DND-41 (cell line): ENCODE results near the gene GTF2F2.

Experiments used
- ATAC-seq: fragments of 200-7000 bp; cut with Tn5 transposase; 3 replicates; pipeline ENCODE4 v1.9.1; 2021; ENCODE audit warnings: low read depth; ENCODE audit not compliant: insufficient read depth
- DNase-seq: peaks from one replicate; pipeline ENCODE4 v3.0.0-alpha.2; 2020
- H2AFZ ChIP-seq: 2 replicates; pipeline ENCODE4 v1.6.0; 2012; ENCODE audit warnings: low read depth, low read length
- H3K27ac ChIP-seq: 2 replicates; pipeline ENCODE4 v1.5.1; 2012; ENCODE audit warnings: low read length, inconsistent platforms
- H3K27me3 ChIP-seq: fragments of 200-600 bp; sonication (generic); 2 replicates; pipeline ENCODE4 v1.6.0; 2012; ENCODE audit warnings: low read length, mild to moderate bottlenecking, inconsistent platforms; ENCODE audit not compliant: insufficient read depth, poor library complexity
- H3K36me3 ChIP-seq: 2 replicates; pipeline ENCODE4 v1.5.1; 2012; ENCODE audit warnings: low read length, inconsistent platforms; ENCODE audit not compliant: insufficient read depth
- H3K4me1 ChIP-seq: 2 replicates; pipeline ENCODE4 v1.5.1; 2012; ENCODE audit warnings: mild to moderate bottlenecking, low read length; ENCODE audit not compliant: insufficient read depth
- H3K4me2 ChIP-seq: 2 replicates; pipeline ENCODE4 v1.6.0; 2012; ENCODE audit warnings: mild to moderate bottlenecking, moderate library complexity, low read length, inconsistent platforms; ENCODE audit not compliant: insufficient read depth
- H3K4me3 ChIP-seq, 2 experiments: fragments of 200-600 bp in 1 of 2; shearing (Covaris generic) in 1 of 2; 2 replicates each; pipeline ENCODE4 v1.5.1; 2012 to 2016; ENCODE audit warnings: inconsistent platforms in 2 of 2, low read length in 2 of 2, mild to moderate bottlenecking in 2 of 2, low read depth in 1 of 2, moderate library complexity in 1 of 2
- H3K79me2 ChIP-seq: 2 replicates; pipeline ENCODE4 v1.6.0; 2012; ENCODE audit warnings: low read length, inconsistent platforms; ENCODE audit not compliant: insufficient read depth
- H3K9ac ChIP-seq: 2 replicates; pipeline ENCODE4 v1.6.0; 2012; ENCODE audit warnings: low read depth, mild to moderate bottlenecking, inconsistent platforms, low read length, moderate library complexity
- H3K9me3 ChIP-seq: 2 replicates; pipeline ENCODE4 v1.5.1; 2012; ENCODE audit warnings: low read length, moderate library complexity, mild to moderate bottlenecking, inconsistent platforms; ENCODE audit not compliant: insufficient read depth, severe bottlenecking
- H4K20me1 ChIP-seq: 2 replicates; pipeline ENCODE4 v1.6.0; 2012; ENCODE audit warnings: low read length; ENCODE audit not compliant: insufficient read depth
- EZH2 ChIP-seq: IDR thresholded peaks from 3 replicates; pipeline ENCODE4 v1.6.1; 2012; ENCODE audit warnings: borderline replicate concordance, low read depth, mild to moderate bottlenecking, moderate library complexity, low read length, inconsistent platforms; ENCODE audit not compliant: severe bottlenecking
- TF ChIP-seq, protein P1 (sequence below): IDR thresholded peaks from 2 replicates; pipeline ENCODE4 v1.5.1; 2012; ENCODE audit warnings: borderline replicate concordance, low read length, moderate library complexity, mild to moderate bottlenecking; ENCODE audit not compliant: poor library complexity, severe bottlenecking; ENCODE audit errors: extremely low read depth

Gene GTF2F2

DNA sequence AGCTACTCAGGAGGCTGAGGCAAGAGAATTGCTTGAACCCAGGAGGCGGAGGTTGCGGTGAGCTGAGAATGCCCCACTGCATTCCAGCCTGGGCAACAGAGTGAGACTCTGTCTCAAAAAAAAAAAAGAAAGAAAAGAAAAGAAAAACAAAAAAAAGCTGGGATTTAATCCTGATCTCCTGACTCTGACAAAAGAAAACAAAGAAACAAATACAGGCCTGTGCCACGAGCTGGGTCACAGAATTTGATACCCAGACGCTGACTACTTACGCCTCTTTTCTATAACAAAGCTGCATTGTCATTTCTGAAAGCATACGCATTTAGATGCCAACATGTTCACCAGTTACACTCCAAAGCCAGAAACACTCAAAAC lies 18.2 kb upstream of the GTF2F2 start:
- DNase-seq, result no peak
- Histone ChIP-seq H3K79me2 (no peaks in the 10 kb centered on the region), H3K27me3 (no peaks in the 10 kb centered on the region), H4K20me1 (no peaks in the 10 kb centered on the region), H3K9ac (no peak overlapping the region), H3K27ac (no peak overlapping the region), H3K4me1 (no peaks in the 10 kb centered on the region), H3K4me2 (no peak overlapping the region), H3K4me3 (no peak overlapping the region), H3K9me3 (no peaks in the 10 kb centered on the region), H3K36me3 (no peaks in the 10 kb centered on the region), H2AFZ (no peak overlapping the region)
- TF ChIP-seq, protein P1, sequence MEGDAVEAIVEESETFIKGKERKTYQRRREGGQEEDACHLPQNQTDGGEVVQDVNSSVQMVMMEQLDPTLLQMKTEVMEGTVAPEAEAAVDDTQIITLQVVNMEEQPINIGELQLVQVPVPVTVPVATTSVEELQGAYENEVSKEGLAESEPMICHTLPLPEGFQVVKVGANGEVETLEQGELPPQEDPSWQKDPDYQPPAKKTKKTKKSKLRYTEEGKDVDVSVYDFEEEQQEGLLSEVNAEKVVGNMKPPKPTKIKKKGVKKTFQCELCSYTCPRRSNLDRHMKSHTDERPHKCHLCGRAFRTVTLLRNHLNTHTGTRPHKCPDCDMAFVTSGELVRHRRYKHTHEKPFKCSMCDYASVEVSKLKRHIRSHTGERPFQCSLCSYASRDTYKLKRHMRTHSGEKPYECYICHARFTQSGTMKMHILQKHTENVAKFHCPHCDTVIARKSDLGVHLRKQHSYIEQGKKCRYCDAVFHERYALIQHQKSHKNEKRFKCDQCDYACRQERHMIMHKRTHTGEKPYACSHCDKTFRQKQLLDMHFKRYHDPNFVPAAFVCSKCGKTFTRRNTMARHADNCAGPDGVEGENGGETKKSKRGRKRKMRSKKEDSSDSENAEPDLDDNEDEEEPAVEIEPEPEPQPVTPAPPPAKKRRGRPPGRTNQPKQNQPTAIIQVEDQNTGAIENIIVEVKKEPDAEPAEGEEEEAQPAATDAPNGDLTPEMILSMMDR, result no peak
- TF ChIP-seq EZH2, result no peak
- ATAC-seq, result no peak

DNA sequence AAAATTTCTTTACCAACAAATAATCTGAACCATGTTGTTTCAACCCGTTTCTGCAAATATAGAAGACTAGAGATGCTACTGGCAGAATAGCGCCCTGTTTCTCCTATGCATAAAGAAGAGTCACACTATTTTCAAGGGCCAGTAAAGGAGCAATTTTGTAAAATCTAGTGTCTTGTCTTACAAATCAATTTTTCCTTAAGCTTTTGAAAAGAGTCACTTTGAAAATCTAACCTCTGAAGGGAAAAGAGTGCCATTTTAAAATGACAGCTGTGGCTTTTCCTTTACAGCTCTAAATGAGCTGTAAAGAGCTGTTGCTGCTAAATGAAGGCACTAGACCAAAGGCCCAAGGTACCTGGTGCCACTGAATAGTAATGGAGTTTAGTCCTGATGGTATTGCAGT lies 16.9 kb upstream of the GTF2F2 start:
- TF ChIP-seq, protein P1, result no peak
- no peak for TF ChIP-seq EZH2
- H3K9me3 ChIP-seq, result no peaks in the 10 kb centered on the region
- ATAC-seq, result no peak
- H3K4me3 ChIP-seq, result no peak overlapping the region
- DNase-seq, result no peak
- no peak overlapping the region for H3K4me2 ChIP-seq
- H3K36me3 ChIP-seq, result no peaks in the 10 kb centered on the region
- no peaks in the 10 kb centered on the region for H3K79me2 ChIP-seq
- no peaks in the 10 kb centered on the region for H3K4me1 ChIP-seq
- no peaks in the 10 kb centered on the region for H3K27me3 ChIP-seq
- no peak overlapping the region for H3K27ac ChIP-seq
- no peak overlapping the region for H2AFZ ChIP-seq
- no peaks in the 10 kb centered on the region for H4K20me1 ChIP-seq
- H3K9ac ChIP-seq, result no peak overlapping the region

DNA sequence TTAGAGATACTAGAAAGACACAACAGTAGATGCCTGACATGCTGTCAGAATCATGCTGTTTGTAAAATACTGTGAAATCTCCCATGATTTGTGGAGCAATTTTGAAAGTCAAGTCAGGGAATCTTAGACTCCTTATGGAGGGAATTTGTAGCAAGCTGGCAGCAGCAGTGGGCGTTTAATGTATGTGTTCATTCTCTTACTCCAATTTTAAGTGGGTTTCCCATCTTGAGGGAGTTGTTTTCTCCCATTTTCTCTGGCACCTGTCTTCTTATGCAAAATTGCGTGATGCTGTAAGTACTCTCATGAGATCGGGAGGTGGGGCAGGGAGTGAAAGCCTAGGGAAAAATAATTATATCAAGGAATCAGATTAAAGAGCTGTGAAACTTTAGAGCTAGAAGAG lies 16.0 kb upstream of the GTF2F2 start:
- Histone ChIP-seq H3K36me3 (no peaks in the 10 kb centered on the region), H3K4me2 (no peak overlapping the region), H3K27me3 (no peaks in the 10 kb centered on the region), H2AFZ (no peak overlapping the region), H4K20me1 (no peaks in the 10 kb centered on the region), H3K9me3 (no peaks in the 10 kb centered on the region), H3K9ac (no peak overlapping the region), H3K79me2 (no peaks in the 10 kb centered on the region), H3K4me3 (no peak overlapping the region), H3K4me1 (no peaks in the 10 kb centered on the region), H3K27ac (no peak overlapping the region)
- ATAC-seq (no peak), DNase-seq (no peak)
- TF ChIP-seq, protein P1, result no peak
- no peak for TF ChIP-seq EZH2

DNA sequence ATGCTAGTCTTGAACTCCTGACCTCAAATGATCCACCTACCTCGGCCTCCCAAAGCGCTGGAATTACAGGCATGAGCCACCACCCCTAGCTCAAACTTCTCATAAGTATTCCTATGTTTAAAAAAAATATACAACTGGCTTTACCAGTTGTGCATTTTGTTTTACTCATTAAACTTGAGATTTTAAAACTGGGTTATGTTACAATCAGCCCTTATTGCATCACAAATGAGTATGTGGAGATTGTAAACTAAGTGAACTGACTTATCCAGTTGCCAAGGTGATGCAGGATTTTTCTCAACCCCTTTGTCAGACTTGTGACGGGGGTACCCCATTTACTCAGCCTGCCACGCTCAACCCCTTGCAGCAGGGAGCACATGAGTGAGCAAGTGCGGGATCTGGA lies 14.4 kb upstream of the GTF2F2 start:
- no peak for DNase-seq
- no peak overlapping the region for H3K4me2 ChIP-seq
- H3K79me2 ChIP-seq, result no peaks in the 10 kb centered on the region
- H3K27me3 ChIP-seq, result no peaks in the 10 kb centered on the region
- ATAC-seq, result no peak
- no peak overlapping the region for H3K9ac ChIP-seq
- H3K4me3 ChIP-seq, result no peak overlapping the region
- no peak overlapping the region for H3K27ac ChIP-seq
- TF ChIP-seq, protein P1, result no peak
- no peaks in the 10 kb centered on the region for H3K36me3 ChIP-seq
- H3K9me3 ChIP-seq, result no peaks in the 10 kb centered on the region
- no peaks in the 10 kb centered on the region for H3K4me1 ChIP-seq
- no peak overlapping the region for H2AFZ ChIP-seq
- H4K20me1 ChIP-seq, result no peaks in the 10 kb centered on the region
